HuH-7 (cell line): ENCODE results near the gene ADGRG7.

Experiments used
- DNase-seq: peaks from one replicate; pipeline ENCODE4 v3.0.0; 2011; ENCODE audit warnings: low spot score

The ADGRG7 gene

DNA sequence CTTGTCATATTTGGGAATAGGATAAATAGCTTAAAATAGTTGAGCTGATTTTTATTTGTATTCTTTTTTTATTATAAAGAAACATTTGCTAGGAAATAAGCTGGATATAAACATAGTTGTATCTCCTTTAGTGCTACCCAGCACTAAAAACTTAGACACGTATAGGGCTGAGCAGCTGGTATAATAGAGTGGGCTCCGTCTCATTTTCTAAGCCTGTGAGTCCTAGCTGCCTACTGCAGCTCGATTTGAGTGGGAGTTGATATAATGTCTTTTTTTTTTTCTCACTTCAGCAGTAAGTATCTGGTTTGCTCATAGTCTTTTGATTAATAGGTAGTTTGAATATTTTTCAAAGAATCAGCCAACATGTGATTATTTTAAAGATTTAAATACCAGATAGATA lies 134.1 kb downstream of the ADGRG7 start:
- DNase-seq = no peak

- no peak for DNase-seq
Measured at GRCh38 chr3:100744671-100745070, 135.3 kb downstream of the ADGRG7 start.
